Small intestine (tissue), 7 donors: ENCODE data around the gene MAP2K5. TPM values are rescaled to one million over a fixed set of nuclear protein-coding genes. Genes with fewer than 3 reads are reported as not detected.

Experiments used
- DNase-seq, 2 donors: peaks; one replicate each; pipeline versions ENCODE4 v3.0.0 to v3.0.0-alpha.2; 2013
- FAIRE-seq: peaks from 2 replicates; lab custom pipeline; 2012; peaks lifted over from hg19 to GRCh38; lab: Jason Lieb, UNC
- H3K27ac ChIP-seq, 3 donors: one replicate each; pipeline ENCODE4 v1.5.1; 2013; ENCODE audit warnings: low read length in 2 of 3, mild to moderate bottlenecking in 2 of 3, control low read depth in 1 of 3, inconsistent platforms in 1 of 3, low read depth in 1 of 3, moderate library complexity in 1 of 3
- H3K27me3 ChIP-seq, 3 donors: one replicate each; pipeline ENCODE4 v1.6.1; 2013; ENCODE audit warnings: low read length in 3 of 3, inconsistent platforms in 1 of 3; ENCODE audit not compliant: control insufficient read depth in 3 of 3, insufficient read depth in 3 of 3
- H3K36me3 ChIP-seq, 3 donors: one replicate each; pipeline ENCODE4 v1.6.1; 2013; ENCODE audit warnings: low read length in 3 of 3, inconsistent platforms in 1 of 3, low read depth in 1 of 3, mild to moderate bottlenecking in 1 of 3, moderate library complexity in 1 of 3; ENCODE audit not compliant: control insufficient read depth in 3 of 3, insufficient read depth in 2 of 3
- H3K4me1 ChIP-seq, 3 donors: one replicate each; pipeline ENCODE4 v1.6.1; 2013; ENCODE audit warnings: low read length in 2 of 3, inconsistent platforms in 1 of 3, low read depth in 1 of 3, mild to moderate bottlenecking in 1 of 3, moderate library complexity in 1 of 3; ENCODE audit not compliant: control insufficient read depth in 3 of 3, insufficient read depth in 2 of 3
- H3K4me3 ChIP-seq, 3 donors: one replicate each; pipeline ENCODE4 v1.5.1; 2013; ENCODE audit warnings: low read length in 3 of 3, control low read depth in 1 of 3, inconsistent platforms in 1 of 3, low read depth in 1 of 3, mild to moderate bottlenecking in 1 of 3, moderate library complexity in 1 of 3
- H3K9me3 ChIP-seq, 2 donors: one replicate each; pipeline ENCODE4 v1.6.1; 2013; ENCODE audit warnings: low read depth in 1 of 2, low read length in 1 of 2; ENCODE audit not compliant: control insufficient read depth in 2 of 2, insufficient read depth in 1 of 2
- WGBS, 3 donors: extraction: QIAGEN DNeasy Blood & Tissue Kit; methylation state at CpG; one replicate each; pipeline ENCODE4 v1.1.7; 2013; 5-methylcytosine and 5-hydroxymethylcytosine counted together
- polyA plus RNA-seq, 4 donors: library from polyadenylated mRNA; stranded (reverse) in 3 of 4; unstranded in 1 of 4; fragments of 200-250 nt in 3 of 4; fragments of 120-200 nt in 1 of 4; gene quantifications; one replicate each; pipeline versions ENCODE4 v1.2.1 to v1.2.3, GENCODE V29; 2013
- donor health status: healthy with polysubstance abuse.
- donor health status: control.
- donor health status: control.
- donor health status: Bipolar disorder and iron deficiency.
- donor health status: healthy.

The MAP2K5 gene
- polyA plus RNA-seq, 4 donors, result 10.5 to 15.6 (median 11.8) TPM

GRCh38 chr15:67506775-67507747 is 35.4 kb upstream of the MAP2K5 start:
- DNase-seq (no peak), FAIRE-seq (no peak)
- Histone ChIP-seq H3K4me1 (no peaks in the 10 kb centered on the region), H3K36me3 (no peaks in the 10 kb centered on the region), H3K27ac (no peak overlapping the region), H3K9me3 (no peaks in the 10 kb centered on the region), H3K4me3 (no peak overlapping the region), H3K27me3 (no peaks in the 10 kb centered on the region)
- 88 to 94% (median 93%) methylated on average over 11 of the region's 11 CpGs for WGBS, 3 donors

DNA sequence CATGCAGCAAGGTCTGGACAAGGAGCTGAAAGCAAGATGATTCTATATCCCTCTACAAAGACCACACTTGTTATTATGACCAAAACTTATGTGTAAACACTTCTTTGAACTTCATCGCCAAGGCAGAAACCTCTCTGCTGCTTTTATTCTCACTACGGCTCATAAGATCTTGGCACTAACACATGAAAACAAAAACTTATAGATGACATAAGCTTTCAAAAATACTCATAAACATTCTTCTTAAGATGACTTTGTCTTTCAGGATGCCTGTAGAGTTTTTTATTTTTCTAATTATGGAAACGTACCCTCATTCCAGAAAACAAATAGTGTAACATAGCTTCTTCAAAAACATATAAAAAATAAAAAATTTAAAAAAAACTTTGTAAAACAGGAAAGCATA is 34.1 kb upstream of the MAP2K5 start:
- no peaks in the 10 kb centered on the region for H3K27me3 ChIP-seq
- H3K9me3 ChIP-seq, result no peaks in the 10 kb centered on the region
- no peak for DNase-seq
- H3K27ac ChIP-seq, result no peak overlapping the region
- peaks cover 0 to 7% (median 0%) of the 10 kb centered on the region in 3 donors for H3K36me3 ChIP-seq
- 82 to 92% (median 87%) methylated on average over 3 of the region's 3 CpGs for WGBS, 3 donors
- no peak overlapping the region for H3K4me3 ChIP-seq
- FAIRE-seq, result no peak
- no peaks in the 10 kb centered on the region for H3K4me1 ChIP-seq

DNA sequence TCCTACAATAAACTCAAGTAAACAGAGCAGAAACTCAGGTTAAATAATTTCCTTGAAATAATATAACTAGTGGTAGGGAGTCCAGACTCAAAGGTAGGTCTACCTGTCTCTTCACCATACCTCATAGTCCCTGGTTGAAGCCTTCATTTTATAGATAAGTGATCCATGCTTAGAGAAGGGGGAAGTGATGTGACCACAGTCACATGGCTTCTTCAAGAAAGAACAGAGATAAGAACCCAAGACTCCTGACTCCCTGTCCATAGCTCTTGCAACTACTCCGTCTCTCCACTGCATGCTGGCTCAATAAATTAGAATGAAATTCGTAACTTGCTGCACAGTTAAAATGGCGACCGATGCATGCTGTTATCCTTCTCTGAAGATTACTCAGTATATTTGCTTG is 32.6 kb upstream of the MAP2K5 start:
- FAIRE-seq, result no peak
- DNase-seq, result no peak
- no peaks in the 10 kb centered on the region for H3K4me1 ChIP-seq
- H3K9me3 ChIP-seq, result no peaks in the 10 kb centered on the region
- H3K27me3 ChIP-seq, result no peaks in the 10 kb centered on the region
- H3K36me3 ChIP-seq, result peaks cover 0 to 11% (median 0%) of the 10 kb centered on the region in 3 donors
- H3K27ac ChIP-seq, result no peak overlapping the region
- WGBS, 3 donors, result 90 to 96% (median 96%) methylated on average over 4 of the region's 4 CpGs
- H3K4me3 ChIP-seq, result no peak overlapping the region

DNA sequence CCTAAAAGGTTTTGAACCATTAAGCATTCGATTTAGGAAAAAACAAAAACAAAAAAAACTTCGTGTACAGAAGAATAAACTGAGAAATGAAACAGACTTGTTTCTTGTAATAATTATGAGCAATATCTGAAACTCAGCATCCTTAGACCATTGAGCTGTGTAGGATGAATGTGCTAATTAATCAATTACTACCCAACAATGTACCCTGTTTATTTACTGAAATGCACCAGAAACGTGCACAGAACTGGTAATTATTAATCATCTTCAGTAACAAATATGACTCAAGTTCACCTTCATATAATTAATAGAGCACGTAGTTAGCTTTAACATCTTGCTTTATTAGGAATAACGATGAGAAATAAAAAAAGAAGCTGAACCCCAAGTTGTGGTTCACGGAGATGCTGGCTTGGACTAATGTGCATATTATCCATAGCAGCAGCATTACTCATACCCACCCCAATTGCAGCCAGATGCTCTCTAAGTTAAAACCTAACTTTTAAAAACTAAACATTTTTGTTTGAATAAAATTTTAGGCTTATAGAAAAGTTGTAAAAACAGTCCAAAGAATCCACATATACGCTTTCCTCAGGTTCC is 31.8 kb upstream of the MAP2K5 start:
- no peaks in the 10 kb centered on the region for H3K9me3 ChIP-seq
- H3K27ac ChIP-seq, result no peak overlapping the region
- H3K4me1 ChIP-seq, result no peaks in the 10 kb centered on the region
- no peak overlapping the region for H3K4me3 ChIP-seq
- no peaks in the 10 kb centered on the region for H3K27me3 ChIP-seq
- peaks cover 0 to 14% (median 0%) of the 10 kb centered on the region in 3 donors for H3K36me3 ChIP-seq
- FAIRE-seq (no peak), DNase-seq (no peak)
- WGBS, 3 donors, result 85 to 89% (median 85%) methylated on average over 7 of the region's 7 CpGs

GRCh38 chr15:67511606-67512005 is 30.9 kb upstream of the MAP2K5 start:
- H3K27me3 ChIP-seq, result no peaks in the 10 kb centered on the region
- no peak overlapping the region for H3K4me3 ChIP-seq
- no peak for DNase-seq
- peaks cover 0 to 14% (median 0%) of the 10 kb centered on the region in 3 donors for H3K36me3 ChIP-seq
- 93 to 99% (median 95%) methylated on average over 3 of the region's 3 CpGs for WGBS, 3 donors
- no peak for FAIRE-seq
- H3K27ac ChIP-seq, result no peak overlapping the region
- H3K9me3 ChIP-seq, result no peaks in the 10 kb centered on the region
- no peaks in the 10 kb centered on the region for H3K4me1 ChIP-seq

- Histone ChIP-seq H3K36me3 (peaks cover 0 to 14% (median 0%) of the 10 kb centered on the region in 3 donors), H3K4me3 (no peak overlapping the region), H3K4me1 (no peaks in the 10 kb centered on the region), H3K27ac (no peak overlapping the region), H3K27me3 (no peaks in the 10 kb centered on the region), H3K9me3 (no peaks in the 10 kb centered on the region)
- WGBS, 3 donors, result 42 to 57% (median 49%) methylated on average over 3 of the region's 3 CpGs
- DNase-seq (no peak), FAIRE-seq (no peak)
Measured at GRCh38 chr15:67512140-67512539, 30.4 kb upstream of the MAP2K5 start.

DNA sequence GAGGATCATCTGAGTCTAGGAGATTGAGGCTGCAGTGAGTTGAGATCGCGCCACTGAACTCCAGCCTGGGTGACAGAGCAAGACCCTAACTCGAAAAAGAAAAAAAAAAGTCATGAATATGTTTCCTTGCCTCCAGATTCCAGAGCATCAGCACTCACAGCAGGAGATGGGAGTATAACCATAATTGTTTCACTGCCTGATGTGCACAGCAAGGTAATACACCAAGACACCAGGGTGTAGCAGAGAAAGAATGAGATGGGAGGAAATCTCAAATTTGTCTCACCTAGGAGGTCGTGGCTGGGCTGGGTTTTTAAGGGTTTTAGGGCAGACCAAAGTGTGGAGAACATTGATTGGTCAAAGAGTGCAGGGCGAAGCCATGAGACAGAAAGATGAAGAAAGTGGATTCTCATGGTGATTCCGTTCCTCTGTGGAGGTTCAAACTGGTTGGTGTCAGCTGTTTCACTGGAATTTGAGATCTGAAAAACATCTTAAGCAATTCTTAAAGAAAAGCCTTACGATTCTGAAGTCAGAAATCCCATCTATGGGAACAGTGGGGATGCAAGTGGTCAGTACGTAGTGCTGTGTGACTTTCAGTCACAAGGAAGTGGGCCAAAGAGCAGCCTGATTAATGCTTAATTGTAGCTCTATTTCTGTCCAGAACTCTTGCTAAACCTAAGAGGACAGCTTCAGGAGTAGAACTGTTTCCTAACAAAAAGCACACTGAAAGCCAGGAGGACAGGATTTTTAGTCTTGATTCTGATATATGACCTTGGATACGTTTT is 29.4 kb upstream of the MAP2K5 start:
- FAIRE-seq (no peak), DNase-seq (no peak)
- Histone ChIP-seq H3K4me3 (no peak overlapping the region), H3K27me3 (no peaks in the 10 kb centered on the region), H3K36me3 (peaks cover 0 to 14% (median 0%) of the 10 kb centered on the region in 3 donors), H3K4me1 (no peaks in the 10 kb centered on the region), H3K9me3 (no peaks in the 10 kb centered on the region), H3K27ac (no peak overlapping the region)
- 82 to 87% (median 87%) methylated on average over 9 of the region's 9 CpGs for WGBS, 3 donors

DNA sequence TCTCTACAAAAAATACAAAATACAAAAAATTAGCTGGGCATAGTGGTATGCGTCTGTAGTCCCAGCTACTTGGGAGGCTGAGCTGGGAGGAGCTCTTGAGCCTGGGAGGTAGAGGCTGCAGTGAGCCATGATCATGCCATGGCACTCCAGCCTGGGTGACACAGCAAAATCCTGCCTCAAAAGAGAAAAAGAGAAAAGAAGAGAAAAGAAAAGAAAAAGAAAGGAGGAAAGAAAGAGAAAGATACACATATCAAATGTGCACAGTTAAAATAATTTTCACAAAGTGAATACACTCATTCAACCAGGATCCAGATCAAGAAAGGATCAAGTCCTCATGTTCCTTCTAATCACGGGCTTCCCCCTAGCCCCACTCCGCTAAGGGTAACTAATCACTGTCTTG is 27.4 kb upstream of the MAP2K5 start:
- DNase-seq, result no peak
- Histone ChIP-seq H3K27ac (no peak overlapping the region), H3K4me3 (no peak overlapping the region), H3K36me3 (peaks cover 0 to 14% (median 0%) of the 10 kb centered on the region in 3 donors), H3K4me1 (no peaks in the 10 kb centered on the region), H3K9me3 (no peaks in the 10 kb centered on the region), H3K27me3 (no peaks in the 10 kb centered on the region)
- 97 to 100% (median 99%) methylated on average over 3 of the region's 3 CpGs for WGBS, 3 donors
- FAIRE-seq, result no peak
